GM10248 (cell line): ENCODE data around the gene GPR25.

Experiments used
- CTCF ChIA-PET: fragments of 300-600 bp; sonication (Branson Sonifier 250); formaldehyde crosslinking; extraction: SDS; loops from one replicate; lab custom pipeline; 2021; ENCODE audit warnings: antibody characterized with exemption; lab: Yijun Ruan, JAX
- POLR2A ChIA-PET: fragments of 350-650 bp; sonication (Branson Sonifier 250); formaldehyde crosslinking; extraction: SDS; loops from one replicate; lab custom pipeline; 2020; ENCODE audit warnings: antibody characterized with exemption; lab: Yijun Ruan, JAX
- DNase-seq: peaks from one replicate; pipeline ENCODE4 v3.0.0; 2012; ENCODE audit errors: extremely low spot score
- CTCF ChIP-seq: IDR thresholded peaks from 2 replicates; pipeline ENCODE4 v1.5.1; 2012; ENCODE audit warnings: mild to moderate bottlenecking, low read depth; ENCODE audit errors: extremely low read depth, missing control alignments, control extremely low read depth

GPR25 gene

GRCh38 chr1:200885623-200886402 lies 13.0 kb downstream of the GPR25 start:
- no peak for DNase-seq
- ChIA-PET CTCF (no interaction called here), POLR2A (no interaction called here)
- TF ChIP-seq CTCF = no peak

DNA sequence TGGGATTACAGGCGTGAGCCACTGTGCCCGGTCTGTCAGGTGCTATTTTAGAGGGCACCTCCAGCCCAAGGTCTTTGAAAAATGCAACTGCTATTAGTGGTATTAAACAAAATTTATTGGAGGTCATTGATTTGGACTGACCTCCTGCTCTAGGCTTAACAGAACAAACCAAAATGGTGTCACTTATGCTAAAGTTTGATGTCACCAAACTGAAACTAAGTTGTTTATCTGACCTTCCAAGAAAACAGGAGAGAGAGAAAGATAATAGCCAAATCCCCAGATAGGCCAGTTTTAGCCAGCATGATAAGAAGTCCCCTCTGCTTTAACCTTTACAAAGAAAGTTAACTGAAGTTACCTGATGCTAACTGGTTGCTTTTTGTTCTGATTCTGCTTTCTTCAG lies 13.8 kb downstream of the GPR25 start:
- ChIA-PET POLR2A (no interaction called here), CTCF (interaction anchor here (5.5 kb wide), 1 partner anchor 9 kb away, joined by 63 read pairs; no protein-coding TSS in a partner anchor)
- TF ChIP-seq CTCF = no peak
- DNase-seq = no peak

DNA sequence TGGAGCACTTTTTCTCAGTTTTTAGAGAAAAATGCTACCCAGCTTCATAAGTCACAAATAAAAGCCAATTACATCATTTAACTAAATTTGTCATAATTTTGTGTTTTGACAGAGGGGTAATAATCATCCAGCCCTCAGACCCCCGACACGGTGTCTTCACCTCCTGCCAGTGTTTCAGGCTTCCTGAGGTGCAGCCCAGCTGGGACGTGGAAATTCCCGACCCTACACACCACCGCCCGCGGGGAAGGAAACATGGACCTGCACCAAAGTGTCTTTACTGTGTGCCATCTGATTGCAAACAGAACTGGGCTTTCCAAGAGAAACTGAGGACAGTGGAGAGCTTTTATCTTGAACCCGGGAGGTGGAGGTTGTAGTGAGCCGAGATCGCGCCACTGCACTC lies 14.3 kb downstream of the GPR25 start:
- TF ChIP-seq CTCF = no peak
- ChIA-PET CTCF (interaction anchor here (5.5 kb wide), 1 partner anchor 9 kb away, joined by 63 read pairs; no protein-coding TSS in a partner anchor), POLR2A (no interaction called here)
- no peak for DNase-seq

- CTCF ChIA-PET = interaction anchor here (0.9 to 5.5 kb wide), 15 partner anchors 10 to 265 kb away, joined by 3 to 63 read pairs (median 4); no protein-coding TSS in a partner anchor
- no peak for TF ChIP-seq CTCF
- no peak for DNase-seq
- POLR2A ChIA-PET = interaction anchor here (0.9 to 1.0 kb wide), 2 partner anchors 11 to 22 kb away, joined by 3 to 4 read pairs; no protein-coding TSS in a partner anchor
Measured at GRCh38 chr1:200887772-200888348, 15.1 kb downstream of the GPR25 start.

DNA sequence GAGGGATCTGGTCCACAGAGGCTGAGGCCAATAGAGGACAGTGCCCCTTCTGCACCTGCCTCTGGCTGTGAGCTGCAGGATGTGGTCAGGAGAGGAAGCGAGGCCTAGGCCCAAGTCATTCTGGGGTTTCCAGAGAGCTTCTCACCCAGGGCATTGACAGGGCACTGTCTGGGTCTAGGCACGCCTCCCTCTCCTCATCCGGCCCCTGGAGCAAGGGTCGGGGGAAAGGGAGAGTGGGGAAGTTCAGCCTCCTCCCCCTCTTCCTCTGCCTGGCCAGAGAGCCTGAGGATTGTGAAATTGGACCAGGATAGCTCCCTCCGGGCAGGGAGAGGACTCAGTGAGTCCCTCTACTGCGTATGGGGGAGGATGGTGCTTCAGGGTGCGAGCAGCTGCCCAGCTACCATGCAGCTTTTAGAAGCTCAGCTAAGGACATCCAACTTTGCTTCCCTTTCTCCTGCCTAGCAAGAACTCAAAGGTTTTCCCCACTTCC lies 15.6 kb downstream of the GPR25 start:
- CTCF ChIA-PET = interaction anchor here (0.9 to 5.5 kb wide), 16 partner anchors 10 to 266 kb away, joined by 3 to 63 read pairs (median 4); no protein-coding TSS in a partner anchor
- no peak for TF ChIP-seq CTCF
- POLR2A ChIA-PET = interaction anchor here (0.9 to 1.0 kb wide), 2 partner anchors 11 to 22 kb away, joined by 3 to 4 read pairs; no protein-coding TSS in a partner anchor
- peak; percentile 82 for DNase-seq

DNA sequence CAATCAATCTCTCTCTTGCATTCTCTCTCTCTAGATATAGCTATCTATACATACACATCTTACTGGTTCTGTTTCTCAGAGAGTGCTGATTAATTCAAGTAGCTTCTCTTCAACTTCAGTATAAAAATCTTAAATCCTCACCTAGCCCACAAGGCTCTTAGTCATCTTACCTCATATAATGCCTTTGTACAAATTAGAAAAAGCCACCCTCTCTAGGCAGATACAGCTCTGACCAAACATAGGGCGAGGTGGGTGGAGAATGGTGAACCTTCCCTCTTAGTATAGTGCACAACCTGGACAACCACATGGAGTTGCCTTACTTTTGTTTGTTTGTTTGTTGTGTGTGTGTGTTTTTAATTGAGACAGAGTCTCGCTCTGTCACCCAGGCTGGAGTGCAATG lies 16.8 kb downstream of the GPR25 start:
- CTCF ChIA-PET = interaction anchor here (0.7 to 5.5 kb wide), 10 partner anchors 12 to 267 kb away, joined by 3 to 63 read pairs (median 5); no protein-coding TSS in a partner anchor
- POLR2A ChIA-PET = no interaction called here
- TF ChIP-seq CTCF = no peak
- no peak for DNase-seq
